Stimulated activated CD8-positive, alpha-beta memory T cell treated with anti-CD3 and anti-CD28 coated beads, Interleukin-12 subunit alpha, Interleukin-12 subunit beta, amount 100 ng/mL, for 1 hour (primary cell): ENCODE measurements around the gene PARVB.

ENCODE experiments used
- DNase-seq: peaks from one replicate; pipeline ENCODE4 v3.0.0-alpha.2; 2020; ENCODE audit warnings: low read depth

PARVB gene

DNA sequence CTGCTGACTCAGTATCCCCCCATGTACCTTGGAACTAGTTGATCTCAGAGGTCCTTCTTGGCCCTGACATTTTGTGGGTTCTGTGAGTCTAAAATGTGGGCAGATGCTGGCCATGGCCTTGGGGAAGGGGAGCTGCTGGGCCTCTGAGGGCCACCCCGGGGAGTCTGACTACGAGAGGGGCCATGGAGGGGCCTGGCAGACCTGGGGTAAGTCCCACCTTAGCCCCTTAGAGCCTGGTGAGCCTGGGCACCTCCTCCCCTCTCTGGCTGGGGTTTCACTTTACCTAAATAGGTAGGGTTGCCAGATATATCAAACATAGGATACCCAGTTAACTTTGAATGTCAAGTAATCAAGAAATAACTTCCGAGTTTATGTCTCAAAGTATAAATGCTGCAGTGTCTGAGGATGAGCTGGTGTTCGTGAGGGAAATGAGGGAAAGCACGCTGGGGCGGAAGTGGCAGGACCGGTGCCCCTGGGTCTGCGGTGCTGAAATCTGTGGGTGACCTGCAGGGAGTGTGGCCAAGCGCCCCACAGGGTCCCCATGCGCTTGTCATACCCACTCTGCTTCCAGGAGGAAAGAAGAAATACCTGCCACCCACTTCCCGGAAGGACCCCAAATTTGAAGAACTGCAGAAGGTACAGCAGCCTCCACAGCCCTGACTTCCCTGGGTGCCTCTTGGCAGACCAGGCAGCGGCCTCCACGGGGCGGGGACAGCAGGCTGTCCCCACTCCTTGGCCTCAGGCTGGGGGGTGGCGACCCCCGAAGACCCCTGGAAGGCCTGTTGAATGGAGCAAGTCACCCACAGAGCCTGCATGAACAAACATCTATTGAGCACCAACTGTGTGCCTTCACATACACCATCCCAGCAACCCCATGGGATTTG lies 161.4 kb downstream of the PARVB start:
- no peak for DNase-seq

GRCh38 chr22:44186121-44186510 lies 162.0 kb downstream of the PARVB start:
- no peak for DNase-seq

DNA sequence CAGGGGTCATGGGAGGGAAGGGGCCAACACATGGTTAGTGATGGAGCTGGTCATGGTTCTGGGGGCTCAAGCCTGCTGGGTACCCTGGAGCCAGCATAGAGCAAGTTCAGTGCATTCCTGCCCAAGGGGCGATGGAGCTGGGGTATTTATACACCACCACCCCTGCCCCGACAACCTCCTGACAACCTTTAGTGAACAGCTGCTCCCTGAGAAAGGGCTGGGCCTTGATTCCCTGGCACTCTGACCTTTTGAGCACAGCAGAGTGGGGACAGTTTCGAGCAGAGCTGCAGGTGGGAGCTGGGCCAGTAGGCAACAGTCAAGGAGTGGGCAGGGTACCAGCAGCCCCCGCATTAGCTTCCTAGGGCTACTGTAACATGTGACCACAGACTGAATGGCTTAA lies 162.6 kb downstream of the PARVB start:
- DNase-seq: no peak

DNA sequence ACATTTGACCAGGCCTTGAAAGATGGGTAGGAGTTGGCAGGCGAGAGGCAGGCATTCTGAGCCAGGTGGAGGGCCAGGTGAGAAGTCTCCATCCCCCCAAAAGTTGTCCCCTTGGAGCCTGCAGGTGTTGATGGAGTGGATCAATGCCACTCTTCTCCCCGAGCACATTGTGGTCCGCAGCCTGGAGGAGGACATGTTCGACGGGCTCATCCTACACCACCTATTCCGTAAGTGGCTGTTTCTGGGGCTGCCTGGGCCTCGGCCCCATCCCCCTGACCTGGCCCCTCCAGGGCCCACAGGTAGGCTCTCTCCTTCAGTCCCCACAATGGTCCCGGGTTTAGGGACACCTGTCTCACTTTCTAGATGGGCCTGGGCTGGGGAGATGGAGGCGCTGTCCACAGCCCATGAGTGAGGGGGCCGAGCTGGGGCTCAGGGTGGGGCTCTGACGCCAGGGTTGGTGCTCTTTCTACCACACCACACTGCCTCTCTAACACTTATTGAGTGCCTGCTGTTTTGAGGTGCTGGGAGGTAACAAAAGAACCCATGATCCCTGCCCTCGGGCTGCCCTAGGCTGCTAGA lies 163.6 kb downstream of the PARVB start:
- DNase-seq: no peak

DNA sequence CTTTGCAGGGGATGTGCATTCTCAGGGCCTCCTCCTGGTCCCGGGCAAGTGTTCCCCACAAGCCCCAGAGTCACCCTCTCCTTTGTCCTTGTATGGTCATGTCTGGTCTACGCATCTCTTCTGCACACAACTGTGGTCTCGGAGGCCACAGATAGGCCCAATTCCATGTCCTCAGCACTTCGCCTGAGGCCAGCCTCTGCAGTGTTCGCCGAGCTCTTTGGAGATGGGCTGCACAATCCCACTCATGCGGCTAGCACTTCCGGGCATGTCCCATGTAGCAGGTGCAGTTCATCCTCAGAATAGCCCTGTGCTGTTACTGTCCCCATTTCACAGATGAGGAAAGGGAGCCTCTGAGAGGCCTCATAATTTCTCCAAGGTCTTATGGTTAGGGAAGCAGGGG lies 164.2 kb downstream of the PARVB start:
- DNase-seq: no peak

GRCh38 chr22:44188986-44189630 lies 165.0 kb downstream of the PARVB start:
- DNase-seq: no peak

GRCh38 chr22:44190381-44190976 lies 166.4 kb downstream of the PARVB start:
- DNase-seq: no peak

- DNase-seq: no peak
Observed at GRCh38 chr22:44191036-44191454, 166.9 kb downstream of the PARVB start.

GRCh38 chr22:44192098-44192815 lies 168.2 kb downstream of the PARVB start:
- DNase-seq: no peak

GRCh38 chr22:44192816-44193534 lies 168.9 kb downstream of the PARVB start:
- DNase-seq: no peak

DNA sequence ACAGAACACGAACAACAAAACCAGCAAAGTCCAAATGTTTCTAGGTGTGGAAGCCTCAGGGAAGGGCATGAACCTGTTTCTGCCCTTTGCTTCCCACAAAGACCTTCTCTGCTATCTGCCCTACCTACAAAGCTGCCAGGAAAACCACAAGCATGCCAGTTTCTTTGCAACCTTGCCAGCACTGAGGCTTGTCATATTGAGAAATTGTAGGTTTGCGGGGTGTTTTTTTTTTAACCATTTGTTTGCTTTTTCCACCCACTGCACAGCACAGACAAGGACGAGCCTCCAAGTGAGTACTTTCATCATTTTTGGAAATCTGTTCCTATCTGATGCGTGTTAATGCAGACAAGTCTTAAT lies 169.4 kb downstream of the PARVB start:
- DNase-seq: no peak

DNA sequence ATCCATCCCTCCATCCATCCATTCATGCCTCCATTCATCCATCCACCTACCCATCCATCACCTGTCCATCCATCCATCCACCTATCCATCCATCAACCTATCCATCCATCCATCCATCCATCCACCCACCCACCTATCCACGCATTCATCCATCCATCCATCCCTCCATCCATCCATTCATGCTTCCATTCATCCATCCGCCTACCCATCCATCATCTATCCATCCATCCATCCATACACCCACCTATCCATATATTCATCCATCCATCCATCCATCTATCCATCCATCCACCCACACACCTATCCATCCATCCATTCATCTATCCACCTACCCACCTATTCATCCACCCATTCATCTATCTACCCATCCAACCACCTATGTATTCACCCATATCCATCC lies 170.5 kb downstream of the PARVB start:
- no peak for DNase-seq

DNA sequence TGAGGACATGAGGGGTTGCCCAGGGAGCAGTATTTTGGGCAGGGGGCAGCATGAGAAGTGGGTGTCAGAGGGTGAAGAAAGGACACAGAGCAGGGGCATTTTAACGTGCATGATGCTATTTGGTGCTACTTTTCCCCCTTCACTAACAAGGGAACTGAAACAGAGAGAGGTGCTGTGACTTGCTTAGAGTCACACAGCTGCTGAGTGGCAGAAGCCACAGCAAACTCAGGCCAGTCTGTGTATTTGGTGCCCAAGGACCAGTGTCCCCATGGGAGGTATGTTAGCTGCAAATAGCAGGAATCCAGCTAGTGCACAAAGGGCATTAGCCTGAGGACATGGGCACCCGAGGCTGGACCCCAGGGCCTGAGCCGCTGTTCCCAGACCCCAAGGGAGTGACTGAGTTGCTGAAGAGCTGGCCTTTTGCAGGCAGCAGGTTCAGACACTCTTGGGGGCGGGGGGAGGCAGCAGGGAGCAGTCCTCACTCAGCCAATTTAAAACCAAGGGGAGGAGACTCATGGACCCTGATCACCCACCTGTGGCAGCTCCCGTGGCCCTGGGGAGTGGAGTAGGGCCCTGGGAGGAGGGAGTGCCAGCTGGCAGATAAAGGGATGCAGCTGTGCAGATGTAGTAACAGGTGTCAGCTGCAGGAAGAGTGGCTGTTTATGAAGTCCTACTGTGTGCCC lies 171.2 kb downstream of the PARVB start:
- DNase-seq: no peak

GRCh38 chr22:44196241-44196640 lies 172.1 kb downstream of the PARVB start:
- DNase-seq: no peak

DNA sequence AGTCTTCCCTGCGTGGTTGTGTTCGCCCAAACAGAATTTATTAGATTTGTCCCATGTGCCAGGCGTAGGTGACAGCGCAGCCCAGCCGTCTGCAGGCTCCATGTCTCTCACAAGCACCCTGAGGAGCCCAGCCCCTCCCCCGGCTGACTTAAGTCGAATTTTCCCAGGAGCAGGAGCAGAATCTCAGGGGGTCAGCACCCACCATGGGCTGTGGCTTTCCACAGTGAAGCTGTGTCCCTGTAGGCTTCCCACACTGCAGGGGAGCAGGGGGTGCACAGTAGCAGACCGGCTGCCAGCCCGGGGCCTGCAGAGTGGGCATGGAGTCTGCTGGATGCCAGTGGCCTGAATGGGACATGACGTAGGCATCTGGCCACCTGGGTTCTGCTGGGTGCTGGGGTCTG lies 172.6 kb downstream of the PARVB start:
- no peak for DNase-seq

DNA sequence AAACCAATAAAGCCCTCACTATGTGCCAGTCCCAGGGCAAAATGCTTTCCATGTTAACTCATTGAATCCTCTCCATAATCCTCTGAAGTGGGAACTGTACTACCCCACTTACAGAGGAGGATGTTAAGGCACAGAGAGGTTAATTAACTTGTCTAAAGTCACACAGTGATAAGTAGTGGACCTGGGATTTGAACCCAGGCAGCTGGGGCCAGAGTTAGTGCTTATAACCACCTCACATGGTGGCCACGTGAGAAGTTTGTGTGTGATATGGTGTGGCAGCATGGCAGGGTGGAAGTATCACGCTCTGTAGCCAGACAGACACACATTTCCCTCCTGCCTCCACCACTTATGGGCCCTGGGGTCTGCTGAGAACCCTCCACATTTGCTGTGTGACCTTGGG lies 173.2 kb downstream of the PARVB start:
- no peak for DNase-seq

- no peak for DNase-seq
Observed at GRCh38 chr22:44199164-44199563, 175.1 kb downstream of the PARVB start.

DNA sequence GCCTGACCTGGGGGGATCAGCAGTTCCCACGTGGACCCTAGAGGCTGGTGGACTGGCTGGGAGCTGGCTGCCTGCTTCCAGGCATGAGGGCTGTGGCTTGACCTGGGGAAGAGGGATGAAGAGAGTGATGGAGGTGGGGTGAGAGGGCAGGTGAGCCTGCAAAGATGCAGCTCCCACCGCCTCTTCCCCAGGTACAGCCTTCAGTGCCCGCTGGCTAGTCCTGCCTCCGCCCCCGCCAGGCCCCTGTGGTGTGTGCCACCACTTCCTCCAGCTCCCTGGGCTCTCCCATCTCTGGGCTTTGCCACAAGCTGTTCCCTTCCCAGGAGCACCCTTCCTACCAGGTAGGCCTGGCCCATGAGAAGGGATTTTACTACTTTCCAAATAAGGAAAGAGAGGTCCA lies 175.8 kb downstream of the PARVB start:
- no peak for DNase-seq

GRCh38 chr22:44200451-44200850 lies 176.3 kb downstream of the PARVB start:
- DNase-seq: no peak

DNA sequence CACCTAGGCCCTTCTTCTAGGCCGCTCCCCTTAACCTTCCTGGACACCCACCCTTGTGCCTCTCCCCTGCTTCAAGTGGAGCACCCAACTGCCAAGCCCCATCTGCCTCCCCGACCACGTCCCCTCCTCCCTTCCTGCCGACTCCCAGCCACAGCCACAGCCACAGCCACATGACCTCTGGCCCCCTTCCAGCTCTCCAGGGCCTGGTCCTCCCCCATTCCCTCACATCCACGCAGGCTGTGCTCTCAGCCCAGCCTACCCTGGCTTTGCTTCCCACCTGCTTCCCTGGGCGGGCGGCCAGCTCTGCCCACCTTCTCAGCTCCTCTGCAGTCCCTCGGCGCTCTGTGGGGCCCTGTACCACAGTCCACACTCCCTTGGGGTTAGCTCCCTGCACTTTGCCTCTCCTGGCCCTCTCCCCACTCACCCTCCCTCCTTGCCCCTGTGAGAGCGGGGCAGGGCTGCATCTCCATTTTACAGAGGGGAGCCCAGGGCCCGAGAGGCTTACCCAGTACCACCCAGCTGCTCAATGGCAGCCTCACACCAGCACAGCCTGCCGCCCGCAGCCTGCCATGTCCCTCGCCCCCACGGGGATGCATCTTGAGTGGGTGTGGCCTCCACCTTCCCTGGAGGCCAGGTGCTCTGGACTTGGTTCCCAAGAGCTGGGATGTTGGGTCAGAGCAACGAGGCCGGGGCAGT lies 176.9 kb downstream of the PARVB start:
- no peak for DNase-seq
